Eye (tissue), 1 donor: ENCODE results near the gene SPON2.

ENCODE experiments used
- DNase-seq: peaks from one replicate; pipeline ENCODE4 v3.0.0-alpha.2; 2015

Gene SPON2

DNA sequence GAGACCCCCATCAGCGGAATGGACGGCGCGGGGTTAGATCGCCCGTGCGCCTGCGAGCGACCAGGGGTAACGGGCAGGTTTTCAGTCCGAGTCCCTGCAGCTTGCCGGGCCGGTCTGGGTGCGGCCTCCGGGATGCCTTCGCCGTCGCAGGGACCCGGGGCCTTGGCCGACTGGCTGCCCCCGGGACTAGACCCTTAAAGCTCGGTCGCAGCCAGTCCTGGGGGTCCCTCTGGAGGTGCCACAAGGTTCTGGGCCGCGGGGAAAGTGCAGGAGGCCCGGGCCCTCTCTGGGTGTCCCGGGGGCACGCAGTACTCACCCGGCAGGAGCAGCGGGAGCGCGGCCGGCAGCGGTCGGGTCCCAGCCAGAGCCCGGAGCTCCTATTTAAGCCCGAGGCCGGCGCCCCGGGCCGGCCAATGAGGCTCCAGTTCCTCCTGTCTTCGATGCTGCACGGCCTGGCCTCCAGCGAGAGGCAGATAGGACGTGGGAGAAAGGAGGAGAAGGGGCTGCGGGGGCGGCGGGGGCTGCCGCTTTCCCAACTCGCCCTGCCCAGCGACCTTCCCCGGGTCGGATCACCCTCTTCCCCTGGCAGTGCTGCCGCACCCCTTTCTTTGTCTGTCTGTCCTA, at the start of gene SPON2:
Gene SPON2 (minus strand): TSS at position 356 of the 624 bp plus-strand sequence.
- peak; percentile 54 for DNase-seq

DNA sequence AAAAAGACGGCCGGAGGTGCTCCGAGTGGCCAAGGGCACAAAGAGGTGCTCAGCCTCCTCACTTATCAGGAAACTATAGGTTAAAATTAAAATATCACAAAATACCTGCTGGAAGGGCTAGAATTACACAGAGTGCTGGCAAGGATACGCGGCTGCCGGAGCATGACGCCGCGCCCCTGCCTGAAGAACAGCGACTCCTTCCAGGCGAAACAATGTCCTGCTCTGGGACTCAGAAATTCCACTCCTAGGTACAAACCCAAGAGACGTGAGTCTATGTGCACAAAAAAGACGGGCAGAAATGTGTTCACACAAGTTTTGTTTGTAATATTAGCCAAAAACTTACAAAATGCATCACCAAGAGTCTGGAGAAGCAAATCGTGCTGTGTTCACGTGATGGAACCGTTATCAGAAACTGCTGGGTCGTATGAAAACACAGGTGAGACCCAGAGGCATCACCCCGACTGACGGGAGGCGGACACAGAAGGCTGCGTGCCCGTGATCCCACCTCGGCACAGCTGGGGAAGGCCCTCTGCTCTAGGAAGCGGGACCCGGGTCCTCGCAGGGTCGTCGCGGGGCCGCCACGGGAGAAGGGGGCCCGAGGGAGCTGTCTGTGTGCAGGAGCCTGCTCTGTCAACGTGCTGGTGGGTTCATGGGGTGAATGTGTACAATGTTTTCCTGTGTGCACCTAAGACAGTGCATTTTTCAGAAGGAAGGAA, 48.9 kb upstream of the SPON2 start:
- DNase-seq = no peak

DNA sequence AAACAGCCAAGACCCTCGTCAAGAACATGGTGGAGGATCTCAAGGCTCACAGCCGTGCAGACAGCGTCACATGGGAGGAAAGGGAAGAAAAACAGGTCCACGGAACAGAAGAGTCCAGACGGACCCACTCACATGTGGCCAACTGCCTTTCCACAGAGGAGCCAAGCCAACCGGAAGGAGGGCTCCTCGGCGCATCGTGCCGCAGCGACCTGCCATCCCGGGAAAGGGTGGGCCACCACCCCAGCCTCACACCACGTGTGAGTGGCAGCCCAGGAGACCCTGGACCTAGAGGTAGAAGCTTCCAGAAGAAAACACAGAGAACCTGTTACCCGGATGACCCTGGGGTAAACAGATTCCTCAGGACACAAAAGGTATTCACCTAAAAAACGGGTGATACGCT, 48.2 kb upstream of the SPON2 start:
- DNase-seq = no peak

DNA sequence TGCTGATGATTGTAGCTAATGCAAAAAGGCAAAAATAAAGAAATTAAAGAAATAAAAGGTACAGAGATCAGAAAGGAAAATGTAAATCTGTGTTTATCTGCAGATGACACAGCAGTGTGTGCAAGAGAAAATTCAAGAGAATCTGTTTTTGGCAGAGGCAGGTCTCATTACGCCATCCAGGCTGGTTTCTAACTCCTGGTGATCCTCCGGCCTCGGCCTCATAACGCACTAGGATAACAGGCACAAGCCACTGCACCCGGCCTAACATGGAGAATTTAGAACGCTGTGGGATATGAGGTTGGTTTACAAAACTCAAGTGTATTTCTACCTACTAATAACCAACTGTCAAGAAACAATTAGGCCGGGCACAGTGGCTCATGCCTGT, 47.2 kb upstream of the SPON2 start:
- DNase-seq = no peak

DNA sequence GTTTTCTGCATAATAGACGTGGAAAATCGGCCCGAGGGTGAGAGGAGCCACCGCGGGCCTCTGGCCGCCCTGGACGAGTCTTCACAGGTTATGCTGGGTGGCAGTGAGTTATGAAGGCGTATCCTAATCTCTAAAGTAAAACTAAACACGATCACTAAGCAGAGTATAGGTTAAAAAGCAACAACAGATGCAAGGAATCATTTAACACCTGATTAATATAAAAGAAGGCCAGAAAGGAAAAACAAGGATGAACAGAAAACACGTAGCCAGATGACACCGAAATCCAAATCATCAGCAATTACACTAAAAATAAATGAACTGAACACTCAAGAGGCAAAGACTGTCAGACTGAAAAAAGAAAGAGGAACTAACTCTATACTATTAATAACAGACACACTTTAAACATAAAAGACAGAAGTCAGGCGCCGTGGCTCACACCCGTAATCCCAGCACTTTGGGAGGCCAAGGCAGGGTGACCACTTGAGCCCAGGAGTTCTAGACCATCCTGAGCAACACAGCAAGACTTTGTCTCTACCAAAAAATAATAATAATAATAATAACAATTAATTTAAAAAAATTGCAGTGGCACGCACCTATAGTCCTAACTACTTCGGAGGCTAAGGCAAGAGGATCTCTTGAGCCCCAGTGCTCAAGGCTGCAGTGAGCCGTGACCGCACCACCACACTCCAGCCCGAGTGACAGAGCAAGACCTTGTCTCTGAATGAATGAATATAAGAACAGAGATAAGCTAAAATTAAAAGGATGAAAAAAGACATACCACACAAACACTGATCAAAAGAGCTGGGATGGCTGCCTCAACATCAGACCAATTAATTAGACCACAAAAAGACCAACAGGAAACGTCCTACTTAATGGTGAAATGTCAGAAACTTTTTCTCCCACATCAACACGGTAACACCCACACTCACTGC, 46.5 kb upstream of the SPON2 start:
- no peak for DNase-seq

DNA sequence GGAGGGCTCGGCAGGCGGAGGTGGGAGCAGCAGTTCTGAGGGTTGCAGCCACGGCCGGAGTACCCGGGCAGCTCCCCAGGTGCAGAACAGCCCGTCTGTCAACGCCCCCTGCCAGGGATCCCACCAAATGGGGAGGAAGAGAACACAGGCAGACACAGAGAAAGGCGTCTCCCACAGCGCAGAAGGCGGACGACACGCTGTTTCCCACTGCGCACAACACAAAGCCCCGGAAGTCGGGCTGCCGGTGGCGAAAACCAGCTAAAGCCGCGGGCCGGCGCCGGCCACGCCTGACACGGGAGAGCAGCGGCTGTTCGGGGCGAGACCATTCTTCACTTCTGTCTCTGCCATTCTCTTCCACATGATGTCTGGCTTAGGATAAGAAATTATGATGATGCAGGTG, 45.0 kb upstream of the SPON2 start:
- no peak for DNase-seq

DNA sequence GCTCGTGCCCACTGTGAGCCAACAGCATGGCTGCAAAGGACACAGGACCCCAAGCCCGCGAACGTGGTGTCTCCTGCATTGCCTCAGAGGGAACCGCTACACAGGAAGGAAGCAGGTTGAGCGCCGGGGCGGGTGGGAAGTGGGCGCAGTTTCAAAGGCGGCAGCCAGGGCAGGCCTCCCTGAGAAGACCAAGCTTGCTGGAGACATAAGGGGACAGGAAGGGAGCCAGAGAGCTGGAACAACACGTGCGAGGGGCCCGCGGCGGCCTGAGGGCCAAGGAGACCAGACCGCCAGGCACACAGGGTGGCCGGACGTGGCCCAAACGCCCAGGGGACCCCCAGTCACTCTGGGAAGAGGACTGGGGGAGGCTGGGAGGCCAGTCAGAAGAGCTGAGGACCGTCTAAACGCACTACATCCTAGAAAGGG, 44.5 kb upstream of the SPON2 start:
- no peak for DNase-seq

DNA sequence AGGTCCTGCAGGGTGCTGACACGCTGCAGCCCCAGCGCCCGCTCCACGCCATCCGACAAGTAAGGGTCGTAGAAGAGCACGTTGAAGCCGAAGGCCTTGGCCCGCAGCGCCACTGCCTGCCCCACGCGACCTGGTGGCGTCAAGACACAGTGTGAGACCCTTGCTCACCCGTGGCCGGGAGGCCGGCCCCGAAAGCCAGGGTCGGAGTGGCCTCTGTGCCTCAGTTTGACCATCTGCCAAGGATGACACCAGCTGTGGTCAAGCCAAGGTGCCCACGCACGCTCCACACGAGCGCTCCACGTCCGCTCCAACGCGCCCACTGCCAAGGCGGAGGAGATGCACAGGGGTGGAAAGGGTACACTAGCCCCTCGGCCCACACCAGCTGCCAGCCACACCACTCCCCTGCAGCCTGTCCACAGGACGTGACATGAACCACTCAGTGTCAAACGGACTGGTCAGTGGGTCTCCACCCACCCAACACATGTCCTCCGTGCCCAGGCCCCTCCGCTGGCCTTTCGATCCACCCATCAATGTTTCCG, 43.8 kb upstream of the SPON2 start:
- DNase-seq = no peak

DNA sequence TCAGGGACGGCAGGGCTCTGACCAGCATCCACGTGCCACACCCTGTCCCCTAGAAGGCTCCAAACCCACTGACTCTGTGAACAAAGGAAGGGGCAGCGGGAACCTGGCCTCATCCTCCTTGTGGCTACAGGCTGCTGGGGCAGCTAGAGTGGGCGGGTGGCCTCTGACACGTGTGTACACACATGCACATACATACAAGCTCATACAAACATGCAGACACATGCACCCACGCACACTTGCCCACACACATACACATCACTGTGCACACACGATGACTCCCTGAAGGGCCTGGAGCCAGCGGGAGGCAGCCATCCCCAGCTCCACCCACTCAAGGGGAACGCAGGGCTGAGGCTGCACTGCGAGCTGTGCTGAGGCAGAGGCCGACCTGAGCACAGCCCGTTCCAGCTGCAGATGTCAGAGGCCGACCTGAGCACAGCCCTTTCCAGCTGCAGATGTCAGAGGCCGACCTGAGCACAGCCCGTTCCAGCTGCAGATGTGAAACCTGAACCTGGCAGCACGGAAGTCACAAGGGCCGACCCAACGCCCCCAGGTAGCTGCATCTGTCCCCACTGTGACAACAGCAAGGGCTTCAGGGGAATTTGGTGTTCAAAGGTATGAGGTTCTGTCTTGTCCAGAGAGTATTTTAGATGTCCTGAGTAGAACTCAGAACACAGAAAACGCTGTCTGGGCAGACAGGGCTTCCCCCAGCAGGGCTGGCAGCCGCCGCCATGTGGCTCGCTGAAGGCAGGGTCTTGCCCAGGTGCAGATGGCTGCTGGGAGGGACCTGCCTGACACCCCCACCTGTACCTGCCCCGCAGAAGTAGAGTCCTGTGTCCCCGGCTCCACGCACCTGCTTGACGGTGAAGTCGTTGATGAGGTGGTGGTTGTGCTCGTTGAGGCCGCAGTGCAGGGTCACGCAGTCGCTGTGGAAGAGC, 43.0 kb upstream of the SPON2 start:
- no peak for DNase-seq

DNA sequence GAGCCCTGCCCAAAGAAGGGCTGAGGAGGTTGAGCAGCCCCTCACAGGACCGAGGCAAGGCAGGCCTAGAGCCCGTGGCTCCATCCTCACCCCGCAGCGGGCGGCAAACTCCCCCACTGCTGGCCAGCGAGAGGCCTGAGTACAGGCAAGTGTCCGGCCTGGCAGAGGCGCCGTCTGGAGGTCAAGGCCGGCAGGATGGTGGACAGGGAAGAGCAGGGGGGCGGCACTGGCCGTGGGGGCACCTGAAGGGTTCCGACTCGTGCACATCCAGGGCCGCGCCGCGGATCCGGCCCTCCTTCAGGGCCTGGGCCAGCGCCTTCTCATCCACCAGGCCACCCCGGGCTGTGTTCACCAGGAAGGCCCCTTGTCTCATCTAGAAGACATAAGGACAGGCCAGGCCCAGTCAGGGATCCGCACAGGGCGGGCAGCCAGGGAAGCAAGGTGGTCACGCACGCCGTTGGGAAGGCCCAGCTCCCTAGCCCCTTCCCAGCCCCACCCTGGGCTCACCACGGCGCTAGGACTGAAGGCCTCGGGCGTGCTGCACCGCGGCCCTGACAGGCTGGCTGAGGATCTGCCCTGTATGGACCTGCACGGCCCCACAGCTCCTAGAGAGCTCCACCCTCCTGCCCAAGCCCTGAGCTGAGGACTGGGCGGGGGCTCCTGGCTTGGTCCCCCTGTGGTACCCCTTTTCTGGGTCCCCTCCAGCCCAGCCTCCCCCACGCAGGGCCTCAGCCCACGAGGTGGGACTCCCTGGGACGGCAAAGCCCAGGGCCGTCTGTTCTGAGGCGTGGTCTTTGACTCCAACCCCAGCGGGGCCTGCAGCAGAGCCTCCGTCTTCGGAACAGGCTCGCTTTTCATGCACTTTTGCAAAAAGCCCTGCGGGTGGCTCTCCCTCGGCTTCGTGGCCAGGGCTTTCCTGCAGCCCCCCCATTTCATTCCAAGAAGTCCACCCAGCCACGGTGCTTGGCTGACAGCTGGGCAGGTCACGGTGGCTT, 42.0 kb upstream of the SPON2 start:
- DNase-seq = no peak

DNA sequence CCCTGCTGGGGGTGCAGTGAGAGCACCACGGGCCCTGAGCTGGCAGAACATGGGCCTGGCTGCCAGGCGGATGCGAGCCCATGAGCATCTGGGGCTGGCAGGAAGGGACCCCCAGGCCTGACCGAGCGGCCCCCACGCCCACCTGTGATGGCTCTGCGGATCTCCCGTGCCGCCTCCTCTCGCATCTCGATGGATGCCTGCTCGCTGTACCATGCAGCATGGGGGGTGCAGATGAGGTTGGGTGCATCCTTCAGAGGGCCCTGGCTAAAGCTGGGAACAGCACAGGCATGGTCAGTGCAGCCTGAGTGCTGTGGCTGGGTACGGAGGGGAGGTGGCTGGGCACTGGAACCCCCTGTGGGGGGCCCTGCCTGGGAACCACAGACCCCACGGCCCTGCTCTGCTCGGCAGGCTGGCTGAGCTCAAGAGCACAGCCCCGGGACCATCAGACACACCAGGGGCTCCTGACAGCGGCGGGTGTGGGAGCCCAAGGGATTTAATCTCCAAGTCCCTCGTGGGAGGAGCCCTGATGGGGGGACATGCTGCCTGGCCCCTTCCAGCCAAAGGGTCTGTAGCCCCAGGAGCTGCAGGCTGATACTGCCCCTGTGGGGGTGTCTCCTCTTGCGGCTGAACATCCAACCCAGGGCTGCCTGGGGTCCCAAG, 41.1 kb upstream of the SPON2 start:
- no peak for DNase-seq

DNA sequence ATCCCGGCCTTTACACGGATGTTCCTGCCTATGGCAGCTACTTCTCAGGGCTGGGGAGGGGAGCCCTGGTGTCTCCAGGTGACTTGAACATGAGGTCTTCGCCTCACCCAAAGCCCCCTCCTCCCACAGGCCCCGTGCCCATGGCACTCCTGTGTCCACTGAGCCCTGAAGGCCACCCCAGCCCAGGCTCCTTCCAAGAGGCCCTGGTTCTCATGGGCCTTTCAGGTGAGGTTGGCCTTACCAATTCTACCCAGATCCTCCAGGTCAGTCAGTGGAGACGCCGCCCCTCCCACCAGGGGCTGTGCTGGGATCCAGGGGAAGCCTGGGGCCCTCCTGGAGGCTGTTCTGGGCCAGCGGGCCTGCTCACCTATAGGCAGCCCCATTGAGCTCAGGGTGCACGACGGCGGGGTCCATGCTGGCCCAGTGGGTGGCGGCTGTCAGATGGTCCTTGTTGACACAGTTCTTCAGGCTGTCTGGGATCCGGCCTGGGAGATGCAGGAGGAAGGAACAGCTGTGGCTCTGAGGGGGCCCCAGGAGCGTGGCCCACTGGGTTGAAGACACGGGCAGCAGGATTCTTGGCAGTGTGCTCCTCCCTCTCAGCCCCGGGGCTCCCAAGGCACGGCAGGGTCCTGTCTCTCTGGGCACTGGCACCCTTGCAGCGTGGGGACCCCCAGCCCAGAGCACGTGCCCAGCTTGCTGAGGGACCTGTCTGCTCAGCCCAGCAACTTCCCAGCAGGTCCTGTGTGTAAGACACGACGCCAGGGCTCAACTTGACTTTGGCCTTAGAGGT, 40.4 kb upstream of the SPON2 start:
- DNase-seq = no peak

DNA sequence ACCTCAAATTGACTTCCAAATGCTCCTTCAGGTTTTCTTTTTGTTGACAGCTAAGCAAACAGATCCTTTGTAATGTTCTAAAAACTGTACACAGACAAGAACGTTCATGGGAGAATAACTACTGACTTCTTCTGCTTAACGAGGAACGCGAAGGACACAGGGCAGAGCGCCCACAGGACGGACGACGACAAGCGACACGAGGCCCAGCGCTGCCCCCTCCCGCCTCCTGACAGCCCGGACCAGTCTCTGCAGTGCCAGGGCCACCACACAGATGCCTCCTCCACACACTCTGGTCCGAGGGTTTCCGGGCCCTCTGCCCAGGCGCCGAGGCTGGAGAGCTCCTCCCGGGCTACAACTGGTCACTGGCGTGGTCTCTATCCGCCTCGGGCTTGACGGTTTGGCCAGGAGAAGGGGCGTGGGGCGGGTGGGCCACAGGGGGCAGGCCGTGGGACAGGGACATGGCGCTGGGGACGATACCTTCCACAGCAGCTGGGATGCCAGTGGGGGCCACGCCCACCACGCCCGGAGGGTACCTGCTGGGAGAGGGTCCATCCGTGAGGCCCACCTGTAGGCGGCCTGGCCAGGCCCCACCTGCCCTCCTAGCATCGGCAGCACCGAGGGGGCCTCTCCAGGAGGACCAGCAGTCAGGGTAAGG, 39.6 kb upstream of the SPON2 start:
- no peak for DNase-seq

DNA sequence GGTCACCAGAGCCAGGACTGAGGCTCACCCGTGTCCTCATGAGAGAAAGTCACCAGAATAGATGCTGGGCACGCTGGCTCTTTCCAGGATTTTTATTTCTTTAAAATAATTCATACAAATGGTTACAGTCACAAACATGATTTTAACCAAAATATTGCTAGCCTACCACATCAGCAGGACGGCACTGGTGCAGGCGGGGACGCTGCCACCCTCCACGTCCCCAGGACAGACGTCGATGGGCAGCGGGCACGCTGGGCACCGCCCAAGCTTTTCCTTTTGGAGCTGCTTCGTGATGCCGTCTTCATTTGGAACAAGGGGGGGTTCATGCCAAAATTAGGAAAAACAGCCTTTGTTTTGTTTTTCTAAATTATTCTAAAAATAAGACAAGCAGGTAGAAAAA, 39.0 kb upstream of the SPON2 start:
- DNase-seq = no peak

DNA sequence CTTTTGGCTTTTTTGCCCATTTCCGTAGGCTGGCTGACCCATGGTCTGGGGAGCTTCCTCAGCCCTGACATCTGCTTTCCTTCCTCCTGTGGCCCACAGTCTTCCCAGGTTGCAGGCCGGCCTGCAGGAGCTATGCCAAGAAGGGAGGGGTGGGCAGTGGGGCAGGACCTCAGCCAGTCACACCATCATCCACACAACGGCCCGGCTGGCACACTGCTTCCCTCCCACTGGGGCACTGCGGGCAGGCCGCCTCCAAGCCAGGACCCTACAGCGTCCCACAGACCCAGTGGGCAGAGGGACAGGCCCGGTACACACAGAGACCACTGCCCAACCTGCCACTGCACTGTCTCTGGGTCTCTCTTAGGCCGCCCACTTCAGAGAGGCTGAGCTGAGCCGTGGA, 38.6 kb upstream of the SPON2 start:
- DNase-seq = no peak

DNA sequence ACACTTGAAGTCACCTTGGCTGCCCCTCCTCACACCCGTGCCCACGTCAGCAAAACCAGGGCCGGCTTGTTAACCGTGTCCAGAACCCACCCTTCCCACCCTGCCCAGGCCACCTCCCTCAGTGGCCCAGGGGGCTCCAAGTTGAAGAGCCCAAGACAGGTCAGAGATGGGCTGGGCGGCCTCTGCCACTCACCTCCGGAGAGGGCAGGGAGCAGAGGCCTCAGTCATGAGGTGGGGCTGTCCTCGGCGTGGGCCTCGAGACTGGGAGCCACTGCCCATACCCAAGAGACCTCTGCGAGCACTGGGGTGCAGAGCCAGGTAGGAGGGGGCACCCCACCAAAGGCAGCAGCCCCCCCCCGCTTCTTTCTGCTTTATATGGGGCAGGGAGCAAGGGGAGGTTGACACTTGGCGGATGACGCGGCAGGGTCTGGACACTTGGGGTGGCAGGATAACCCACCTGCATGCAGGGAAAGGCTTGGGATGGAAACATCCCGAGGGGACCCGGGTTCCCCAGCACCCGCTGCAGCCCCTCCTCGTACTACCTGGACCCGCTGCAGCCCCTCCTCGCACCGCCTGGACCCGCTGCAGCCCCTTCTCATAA, 38.0 kb upstream of the SPON2 start:
- no peak for DNase-seq

DNA sequence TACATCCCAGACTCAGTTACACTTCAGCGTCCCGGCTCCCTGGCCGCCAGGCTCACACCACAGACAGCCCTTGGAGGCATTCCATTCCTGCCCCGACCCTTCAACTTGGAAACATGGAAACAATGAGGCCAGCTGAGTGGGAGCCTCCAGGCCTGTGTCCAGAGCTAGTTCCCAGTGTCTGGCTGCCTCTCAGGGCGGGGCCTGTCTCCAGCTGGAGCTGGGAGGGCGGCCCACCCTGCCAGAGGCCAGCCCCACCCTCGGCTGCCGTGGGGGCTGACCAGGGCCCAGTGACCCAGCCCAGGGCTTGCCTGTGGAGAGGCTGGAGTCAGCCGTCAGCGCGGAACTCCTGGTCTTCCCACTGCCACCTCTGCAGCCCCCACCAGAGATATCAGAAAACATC, 37.4 kb upstream of the SPON2 start:
- DNase-seq = peak; percentile 58

DNA sequence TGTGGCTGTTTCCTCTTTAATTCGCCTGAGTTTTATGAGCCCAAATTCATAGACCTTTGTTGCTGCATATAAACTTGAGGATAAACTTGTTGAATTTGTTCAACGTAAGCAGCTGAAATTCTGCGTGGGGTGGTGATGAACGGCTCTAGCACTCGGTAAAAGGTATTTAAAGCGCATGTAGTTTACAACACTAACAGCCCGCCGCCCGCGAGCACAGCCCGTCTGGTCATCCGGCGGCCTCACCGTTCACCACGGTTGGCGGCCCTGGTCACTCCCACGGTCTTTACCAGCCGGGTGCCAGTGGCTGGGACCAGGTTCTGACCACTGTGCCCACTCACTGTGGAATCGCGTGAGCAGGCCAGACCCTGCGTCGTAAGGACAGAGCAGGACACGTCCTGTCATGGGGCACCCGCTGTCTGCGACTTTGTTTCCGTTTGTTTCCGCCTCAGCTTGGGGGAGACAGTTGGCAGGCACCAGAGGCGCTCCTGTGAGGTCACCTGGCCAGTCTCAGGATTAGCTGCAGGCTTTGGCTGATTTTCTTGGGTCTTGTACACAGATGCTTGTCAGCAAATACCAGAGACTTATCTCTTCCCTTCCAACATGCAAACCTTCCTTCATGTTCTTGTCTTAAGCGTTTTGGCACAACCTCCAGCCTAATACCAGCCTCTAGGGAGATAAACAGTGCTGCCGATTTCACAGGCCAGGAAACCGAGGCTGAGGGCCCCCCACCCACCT, 36.8 kb upstream of the SPON2 start:
- DNase-seq = no peak
